D721Med (cell line): ENCODE measurements around the gene ODR4.

Source experiments
- DNase-seq: peaks from one replicate; pipeline ENCODE4 v3.0.0; 2011; ENCODE audit warnings: low spot score; ENCODE audit not compliant: insufficient read length
- FAIRE-seq: peaks from 2 replicates; lab custom pipeline; 2011; peaks lifted over from hg19 to GRCh38; lab: Jason Lieb, UNC
- CTCF ChIP-seq: IDR thresholded peaks from 2 replicates; pipeline ENCODE4 v1.5.1; 2012; ENCODE audit warnings: mild to moderate bottlenecking, control low read depth; ENCODE audit not compliant: insufficient read depth; ENCODE audit errors: missing control alignments

The ODR4 gene

DNA sequence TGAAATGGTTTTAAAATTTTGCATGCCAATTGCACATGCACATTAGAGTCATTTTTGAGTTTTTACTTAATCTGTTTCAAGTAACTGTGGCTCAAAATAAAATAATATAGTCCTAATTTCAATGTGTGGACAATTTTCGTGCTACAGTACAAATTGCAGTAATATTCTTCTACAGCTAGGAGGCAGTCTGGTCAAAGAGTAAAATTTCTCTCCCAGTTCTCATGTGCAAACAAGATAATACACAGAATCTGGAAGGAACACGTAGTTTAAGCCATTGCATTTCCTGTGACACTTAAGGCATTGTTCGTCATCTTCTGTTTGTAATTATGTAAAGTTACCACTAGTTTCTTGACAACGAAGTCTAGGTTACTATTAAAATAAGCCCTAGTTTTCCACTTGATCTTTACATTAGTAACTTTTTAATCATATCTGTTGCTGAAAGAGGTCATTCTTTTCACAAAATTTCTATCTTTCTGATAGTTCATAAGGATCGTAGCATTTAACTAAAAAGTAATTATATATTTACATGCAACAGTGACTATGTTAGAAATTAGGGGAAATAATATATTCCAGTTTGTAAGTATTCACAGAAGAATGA, 28.9 kb downstream of the ODR4 start:
- DNase-seq: no peak
- peak; percentile 100 for FAIRE-seq
- peak; percentile 95 for TF ChIP-seq CTCF

GRCh38 chr1:186409091-186409490, 33.5 kb downstream of the ODR4 start:
- DNase-seq: no peak
- TF ChIP-seq CTCF: no peak
- FAIRE-seq: peak; percentile 53

GRCh38 chr1:186413319-186413718, 37.7 kb downstream of the ODR4 start:
- no peak for TF ChIP-seq CTCF
- FAIRE-seq: peak; percentile 75
- no peak for DNase-seq

GRCh38 chr1:186418503-186418902, 42.9 kb downstream of the ODR4 start:
- TF ChIP-seq CTCF: no peak
- DNase-seq (no peak), FAIRE-seq (no peak)

DNA sequence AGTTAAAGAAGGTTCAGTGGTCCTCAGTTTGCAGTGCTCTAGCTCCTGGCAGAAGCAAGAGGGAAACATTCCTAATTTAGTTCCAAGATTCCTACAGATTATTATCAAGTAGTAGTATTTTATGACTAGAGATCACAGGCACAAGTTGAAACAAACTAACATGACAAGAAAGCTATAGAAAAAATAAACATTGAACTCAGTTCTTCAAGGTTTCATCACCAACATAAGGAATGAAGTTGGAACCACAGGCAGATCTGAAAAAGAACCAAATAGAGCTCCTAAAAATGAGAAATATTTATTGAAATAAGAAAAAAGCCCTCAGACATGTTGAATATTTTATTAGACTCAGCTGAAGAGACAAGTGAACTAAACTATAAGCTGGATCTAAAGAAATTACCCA, 44.7 kb downstream of the ODR4 start:
- DNase-seq: no peak
- no peak for FAIRE-seq
- TF ChIP-seq CTCF: no peak

GRCh38 chr1:186420923-186421322, 45.3 kb downstream of the ODR4 start:
- no peak for TF ChIP-seq CTCF
- FAIRE-seq: no peak
- no peak for DNase-seq

GRCh38 chr1:186421446-186421845, 45.8 kb downstream of the ODR4 start:
- FAIRE-seq (no peak), DNase-seq (no peak)
- TF ChIP-seq CTCF: no peak
